GM19324 (cell line): Measurements from ENCODE around the gene DBR1.

ENCODE experiments used
- ATAC-seq: cut with Tn5 transposase; IDR thresholded peaks from one replicate; pipeline ENCODE4 v1.9.1; 2021; ENCODE audit warnings: mild to moderate bottlenecking, moderate library complexity; ENCODE audit not compliant: unreplicated experiment, low FRiP score

The DBR1 gene, protein sequence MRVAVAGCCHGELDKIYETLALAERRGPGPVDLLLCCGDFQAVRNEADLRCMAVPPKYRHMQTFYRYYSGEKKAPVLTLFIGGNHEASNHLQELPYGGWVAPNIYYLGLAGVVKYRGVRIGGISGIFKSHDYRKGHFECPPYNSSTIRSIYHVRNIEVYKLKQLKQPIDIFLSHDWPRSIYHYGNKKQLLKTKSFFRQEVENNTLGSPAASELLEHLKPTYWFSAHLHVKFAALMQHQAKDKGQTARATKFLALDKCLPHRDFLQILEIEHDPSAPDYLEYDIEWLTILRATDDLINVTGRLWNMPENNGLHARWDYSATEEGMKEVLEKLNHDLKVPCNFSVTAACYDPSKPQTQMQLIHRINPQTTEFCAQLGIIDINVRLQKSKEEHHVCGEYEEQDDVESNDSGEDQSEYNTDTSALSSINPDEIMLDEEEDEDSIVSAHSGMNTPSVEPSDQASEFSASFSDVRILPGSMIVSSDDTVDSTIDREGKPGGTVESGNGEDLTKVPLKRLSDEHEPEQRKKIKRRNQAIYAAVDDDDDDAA

DNA sequence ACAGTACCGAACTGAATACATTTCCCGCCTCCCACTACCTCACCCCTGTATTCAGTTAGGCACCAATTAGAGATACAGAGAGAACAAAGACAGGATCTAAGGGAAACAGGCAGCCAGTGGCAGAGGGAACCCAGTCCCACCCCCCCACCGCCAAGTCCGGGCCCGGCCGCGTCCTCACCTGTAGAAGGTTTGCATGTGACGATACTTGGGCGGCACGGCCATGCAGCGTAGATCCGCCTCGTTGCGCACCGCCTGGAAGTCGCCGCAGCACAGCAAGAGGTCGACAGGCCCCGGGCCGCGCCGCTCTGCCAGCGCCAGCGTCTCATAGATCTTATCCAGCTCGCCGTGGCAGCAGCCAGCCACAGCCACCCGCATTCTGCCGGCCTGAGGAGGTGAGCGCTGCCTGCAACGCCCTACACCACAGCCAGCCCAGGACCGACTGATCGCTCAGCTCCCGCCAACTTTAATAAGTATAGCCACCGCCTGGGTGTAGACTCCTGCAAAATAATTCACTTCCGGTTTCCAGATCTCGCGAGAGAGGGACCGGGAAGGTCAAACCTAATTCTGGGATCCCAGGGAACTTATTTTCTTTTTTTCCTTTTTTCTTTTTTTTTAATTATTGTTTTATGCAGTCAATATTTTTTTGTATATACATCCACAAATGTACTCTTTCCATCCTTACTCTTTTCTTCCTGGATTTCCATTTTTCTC, at the start of gene DBR1:
TSS of gene DBR1 (minus strand) at position 501 of the 711 bp plus-strand sequence. CDS start at position 375, 126 bp downstream.
- peak; percentile 95 for ATAC-seq

DNA sequence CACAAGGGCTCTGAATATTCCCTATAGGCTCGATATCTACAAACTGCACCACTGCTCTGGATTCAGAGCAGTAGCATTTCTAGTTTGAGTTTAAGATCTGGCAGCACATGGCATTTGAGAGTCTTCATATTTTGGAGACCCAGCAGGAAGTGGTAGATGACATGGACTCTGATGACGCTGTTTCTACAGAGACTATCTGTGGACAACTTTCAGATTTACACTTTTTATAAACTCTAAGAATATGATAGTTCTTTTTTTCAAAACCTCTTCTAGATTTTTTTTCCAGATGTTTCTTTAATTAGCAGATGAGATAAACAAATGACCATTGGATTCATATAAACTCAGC, 48.2 kb upstream of the DBR1 start:
- no peak for ATAC-seq

DNA sequence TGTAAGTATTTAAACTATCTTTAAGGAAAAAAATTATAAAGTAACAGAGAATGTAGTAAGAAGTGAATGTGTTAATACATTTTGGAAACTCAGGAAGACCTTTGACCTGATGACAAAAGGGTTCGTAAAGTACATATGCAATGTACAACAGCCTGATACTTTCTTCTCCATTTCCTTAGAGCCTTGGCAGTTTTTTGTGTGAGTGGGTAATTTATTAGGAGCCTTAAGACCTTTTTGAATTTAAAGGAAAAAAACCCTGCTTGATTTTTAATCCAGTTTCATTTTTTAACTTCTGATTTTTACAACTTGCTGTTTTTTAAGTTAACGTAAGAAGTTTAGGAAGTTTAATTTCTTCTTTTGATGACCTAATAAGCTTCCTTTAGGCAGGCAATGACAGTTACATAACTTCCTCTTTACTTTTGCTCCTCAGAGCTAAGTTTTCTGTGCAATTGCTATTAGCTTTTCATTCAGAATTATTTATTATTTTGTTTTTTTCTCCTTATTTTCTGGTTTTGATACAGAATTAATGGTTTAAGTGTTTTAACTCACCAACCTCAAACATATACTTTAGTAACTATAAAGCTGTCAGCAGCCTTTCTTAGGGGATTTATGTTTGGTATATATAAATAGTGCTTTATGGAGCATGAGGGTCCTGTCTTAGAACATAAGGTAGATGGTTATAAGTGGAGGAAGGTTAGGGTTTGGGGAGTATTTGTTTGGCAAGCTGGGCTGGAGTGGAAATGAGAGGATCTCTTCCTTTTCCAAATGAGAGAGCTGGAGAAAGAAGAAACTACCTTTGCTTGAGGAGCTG, 47.6 kb upstream of the DBR1 start:
- no peak for ATAC-seq

DNA sequence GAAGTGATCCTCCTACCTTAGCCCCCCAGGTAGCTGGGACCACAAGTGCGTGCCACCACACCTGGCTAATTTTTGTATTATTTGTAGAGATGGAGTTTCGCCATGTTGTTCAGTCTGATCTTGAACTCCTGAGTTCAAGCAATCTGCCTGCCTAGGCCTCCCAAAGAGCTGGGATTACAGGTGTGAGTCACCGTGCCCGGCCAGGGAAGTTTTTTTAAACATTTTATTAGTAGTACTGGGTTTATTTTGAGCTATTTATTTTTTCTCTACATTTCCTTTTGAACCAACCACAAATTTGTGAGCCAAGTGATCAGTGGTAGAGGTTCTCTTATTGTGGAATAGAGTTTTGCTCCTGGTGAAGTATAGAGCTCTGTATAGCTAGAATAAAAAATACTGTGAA, 46.1 kb upstream of the DBR1 start:
- no peak for ATAC-seq

DNA sequence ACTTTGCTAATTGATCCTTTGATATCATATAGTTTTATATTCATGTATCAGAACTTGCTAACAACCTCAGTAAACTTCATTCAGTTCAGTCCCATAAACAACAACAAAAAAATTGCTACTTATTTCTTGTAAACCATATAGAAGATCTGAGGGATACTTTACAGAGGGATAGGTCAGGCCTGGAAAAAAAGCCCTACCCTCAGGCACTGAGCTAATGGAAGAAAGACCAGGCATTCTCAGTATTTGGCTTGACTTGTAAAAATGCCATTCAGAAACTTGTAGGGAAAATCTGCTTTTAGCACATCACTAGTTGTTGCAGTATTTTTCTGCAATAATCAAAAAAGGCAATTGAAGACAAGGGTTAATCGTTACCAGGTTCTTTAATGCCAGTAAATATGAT, 45.5 kb upstream of the DBR1 start:
- no peak for ATAC-seq

DNA sequence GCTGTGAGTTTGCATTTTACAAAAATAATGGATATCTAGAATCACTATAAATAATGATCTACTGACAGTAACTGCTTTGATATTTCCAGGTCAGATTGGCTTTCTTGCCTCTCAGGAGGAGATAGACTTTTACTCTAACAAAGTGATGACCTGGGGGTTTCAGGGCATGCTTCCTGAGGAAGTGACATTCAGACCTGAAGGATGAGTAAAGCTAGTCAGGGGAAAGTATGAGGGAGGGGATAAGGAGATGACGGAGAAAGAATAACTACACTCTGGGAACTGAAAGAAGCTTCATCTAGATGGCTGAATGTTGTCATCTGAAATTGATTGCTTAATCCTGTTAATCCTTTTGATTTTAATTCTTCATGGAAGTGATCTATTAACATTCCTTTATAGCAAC, 44.5 kb upstream of the DBR1 start:
- no peak for ATAC-seq

DNA sequence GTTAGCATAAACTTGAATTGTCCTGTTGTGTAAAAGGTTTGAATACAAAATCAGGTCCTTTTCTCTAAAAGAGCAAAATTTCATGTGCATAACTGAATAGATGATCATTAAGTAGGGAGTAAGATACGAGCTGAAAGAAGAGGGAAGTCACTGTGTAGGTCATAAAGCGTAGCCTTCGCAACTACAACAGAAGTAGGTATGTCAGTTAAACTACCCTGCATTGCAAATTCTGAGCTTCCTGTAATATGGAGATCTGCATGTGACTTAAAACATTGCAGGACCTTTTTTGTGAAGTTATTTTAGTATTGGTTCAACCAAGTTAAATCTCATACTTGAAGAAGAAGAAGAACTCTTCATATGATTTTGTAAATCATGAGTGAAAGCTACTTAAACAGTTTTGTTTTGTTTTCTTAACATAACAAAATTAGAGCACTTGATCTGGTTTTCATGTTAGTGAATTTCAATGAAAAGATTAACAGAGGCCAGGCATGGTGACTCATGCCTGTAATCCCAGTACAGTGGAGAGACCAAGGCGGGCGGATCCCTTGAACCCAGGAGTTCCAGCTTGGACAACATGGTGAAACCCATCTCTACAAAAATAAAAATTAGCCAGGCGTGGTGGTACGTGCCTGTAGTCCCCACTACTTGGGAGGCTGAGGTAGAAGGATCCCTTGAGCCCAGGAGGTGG, 38.8 kb upstream of the DBR1 start:
- no peak for ATAC-seq

DNA sequence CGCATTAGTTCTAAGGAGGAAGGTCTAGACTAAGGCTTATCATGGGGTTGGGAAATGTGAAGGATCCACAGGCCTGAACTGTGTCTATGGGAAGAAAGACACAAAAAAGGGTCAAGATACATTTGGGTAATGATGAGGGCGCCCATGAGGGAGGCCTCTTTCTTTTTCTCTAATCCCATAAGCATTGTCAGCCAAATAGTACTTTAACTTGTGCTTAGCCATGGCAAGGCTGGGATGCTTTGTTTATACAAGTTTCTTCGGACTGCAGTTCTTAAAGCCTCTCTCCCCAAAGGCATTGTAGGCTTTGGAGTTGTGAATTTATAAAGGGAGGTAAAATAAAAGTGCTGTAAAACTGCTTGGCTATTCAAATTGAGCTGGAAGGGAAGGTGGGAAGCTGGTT, 35.8 kb upstream of the DBR1 start:
- no peak for ATAC-seq

DNA sequence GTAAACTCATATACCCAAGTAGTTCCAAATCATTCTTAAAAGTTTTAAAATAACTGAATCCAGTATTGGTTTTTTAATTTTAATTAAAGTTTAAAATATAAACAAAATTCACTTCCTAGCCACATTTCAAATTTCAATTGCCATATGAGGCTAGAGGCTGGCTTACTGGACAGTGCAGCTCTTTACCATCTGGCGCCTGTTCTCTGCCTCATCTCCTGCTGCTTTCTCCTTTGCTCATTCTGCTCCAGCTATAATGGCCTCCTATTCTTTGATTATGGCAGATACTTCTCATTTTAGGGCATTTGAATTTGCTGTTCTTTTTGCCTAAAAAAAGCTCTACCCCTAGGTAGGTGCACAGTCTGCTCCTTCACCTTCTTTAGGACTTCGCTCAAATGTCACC, 31.5 kb upstream of the DBR1 start:
- ATAC-seq: no peak

DNA sequence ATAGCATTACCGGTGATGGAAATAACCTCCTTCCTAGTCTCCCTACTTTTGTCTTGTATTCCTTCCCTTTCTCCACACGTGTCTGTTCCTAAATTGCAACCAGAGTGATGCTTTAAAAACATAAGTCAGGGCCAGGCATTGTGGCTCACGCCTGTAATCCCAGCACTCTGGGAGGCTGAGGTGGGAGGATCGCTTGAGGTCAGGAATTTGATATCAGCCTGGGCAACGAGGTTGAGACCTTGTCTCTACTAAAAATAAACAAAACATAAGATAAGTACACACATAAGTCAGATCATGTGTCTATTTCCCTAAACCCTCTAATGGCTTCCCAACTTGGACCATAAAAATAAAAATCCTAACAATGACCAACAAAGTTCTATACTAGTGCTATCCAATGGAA, 30.8 kb upstream of the DBR1 start:
- no peak for ATAC-seq

DNA sequence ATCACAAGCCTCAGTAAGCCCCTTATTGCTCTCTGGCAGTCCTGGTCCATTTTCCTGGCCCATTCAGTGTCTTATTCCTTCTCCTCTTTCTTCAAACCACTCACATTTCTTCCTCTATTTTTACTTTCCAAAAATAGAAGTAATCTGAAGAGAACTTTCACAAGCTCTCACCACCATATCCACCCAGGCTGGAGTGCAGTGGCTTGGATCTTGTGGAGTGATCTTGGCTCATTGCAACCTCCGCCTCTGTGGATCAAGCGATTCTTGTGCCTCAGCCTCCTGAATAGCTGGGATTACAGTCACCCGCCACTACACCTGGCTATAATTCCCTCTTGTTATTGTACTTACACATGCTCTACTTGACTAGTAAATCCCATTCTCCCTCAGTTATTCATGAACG, 29.2 kb upstream of the DBR1 start:
- ATAC-seq: no peak

DNA sequence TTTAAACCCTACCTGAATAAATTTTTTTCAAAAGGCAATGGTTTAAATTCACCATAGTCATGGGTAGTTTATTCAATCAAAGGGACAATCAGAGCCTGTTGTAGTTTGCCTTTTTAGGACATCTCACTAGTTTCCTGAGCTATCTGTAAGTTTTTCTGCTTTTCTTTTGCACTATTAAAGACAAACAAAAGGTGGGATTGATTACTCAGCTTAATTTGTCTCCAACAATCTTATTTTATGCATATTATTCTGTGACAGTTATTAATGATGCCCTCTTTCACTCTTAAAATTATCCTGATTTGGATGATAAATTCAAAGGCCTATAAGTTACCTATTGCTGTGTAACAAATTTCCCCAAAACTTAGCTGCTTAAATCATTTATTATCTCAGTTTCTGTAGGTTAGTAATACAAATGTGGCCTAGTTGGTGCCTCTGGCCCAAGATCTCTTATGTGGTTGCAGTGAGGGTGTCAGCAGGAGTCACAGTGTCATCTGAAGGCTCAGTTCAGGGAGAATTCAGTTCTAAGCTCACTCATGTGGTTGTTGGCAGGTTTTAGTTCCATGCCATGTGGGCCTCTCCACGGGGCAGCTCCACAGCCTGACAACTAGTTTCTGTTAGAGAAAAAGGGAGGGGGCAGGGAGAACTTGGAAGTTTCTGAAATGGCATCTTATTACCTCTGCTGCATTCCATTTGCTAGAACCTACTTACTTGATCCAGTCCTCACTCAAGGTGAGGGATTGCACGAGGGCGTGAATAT, 28.4 kb upstream of the DBR1 start:
- no peak for ATAC-seq

DNA sequence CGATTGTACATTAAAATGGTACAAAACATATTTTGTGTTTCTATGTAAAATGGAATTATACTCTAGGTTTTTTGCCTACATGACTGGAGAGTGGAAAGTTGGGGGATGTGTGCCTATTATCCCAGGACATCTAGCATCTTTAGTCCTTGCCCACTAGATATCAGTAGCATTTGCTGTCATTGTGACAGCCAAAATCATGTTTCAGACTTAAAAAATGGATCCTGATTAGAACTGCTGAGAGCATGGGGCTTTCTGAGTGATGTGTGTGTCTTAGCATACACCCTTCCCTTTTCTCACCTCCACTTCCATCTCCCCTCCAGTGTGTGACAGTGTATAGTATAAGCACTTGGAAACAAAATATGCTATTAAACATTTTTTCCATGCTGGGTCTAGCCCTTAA, 25.7 kb upstream of the DBR1 start:
- ATAC-seq: no peak

DNA sequence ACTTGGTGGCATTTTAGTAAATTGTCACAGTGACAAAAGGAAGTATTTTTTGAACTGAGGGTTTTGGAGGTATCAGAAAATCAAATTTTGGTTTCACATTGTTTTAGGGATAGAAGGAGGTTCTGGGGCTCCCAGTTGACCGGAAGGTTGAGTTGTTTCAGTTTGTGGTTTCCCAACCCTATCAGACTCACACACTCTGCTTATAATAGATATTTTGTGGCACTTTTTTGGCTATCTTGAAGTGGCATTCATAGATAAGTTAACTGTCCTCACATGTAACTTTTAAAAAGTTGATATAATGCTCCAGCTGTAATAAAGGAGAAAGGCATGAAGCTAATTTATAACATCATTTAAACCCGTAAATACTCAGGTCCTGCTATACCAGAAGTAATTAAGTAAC, 25.1 kb upstream of the DBR1 start:
- no peak for ATAC-seq

DNA sequence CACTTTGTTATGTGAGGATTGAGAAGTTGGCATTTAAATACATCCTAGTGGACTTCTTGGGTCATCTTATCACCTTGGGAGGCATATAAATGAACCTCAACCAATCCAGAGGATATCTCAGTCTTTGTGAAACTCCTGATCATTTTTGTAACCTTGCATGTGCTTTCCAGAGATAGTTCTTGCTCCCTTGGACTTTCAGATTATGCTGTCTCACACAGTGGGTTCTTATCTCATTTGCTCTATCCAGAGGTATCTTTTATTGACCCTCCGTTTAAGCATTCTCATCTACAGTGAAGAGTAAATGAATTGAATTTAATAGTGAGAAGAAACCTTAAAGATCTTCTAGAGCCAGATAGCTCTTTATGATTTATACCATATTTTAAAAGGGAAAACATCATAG, 22.8 kb upstream of the DBR1 start:
- no peak for ATAC-seq

DNA sequence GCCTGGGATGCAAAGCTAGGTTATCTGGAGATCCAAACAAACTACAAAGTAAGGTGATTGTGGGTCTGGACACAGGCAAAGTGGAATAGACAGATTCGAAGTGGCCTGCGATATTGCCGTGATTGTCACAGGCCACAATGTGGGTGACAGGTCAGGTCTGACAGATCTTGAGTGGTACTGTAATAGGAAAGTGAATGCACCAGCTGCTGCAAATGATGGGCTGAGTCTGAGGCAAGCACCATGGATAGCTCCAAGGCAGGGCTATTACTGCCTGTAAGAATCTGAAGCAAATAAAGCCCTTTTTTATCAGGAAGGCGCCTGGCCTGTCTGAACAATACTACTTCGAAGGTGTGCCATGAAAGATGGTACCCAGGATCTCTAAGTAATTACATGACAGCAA, 22.3 kb upstream of the DBR1 start:
- ATAC-seq: no peak

DNA sequence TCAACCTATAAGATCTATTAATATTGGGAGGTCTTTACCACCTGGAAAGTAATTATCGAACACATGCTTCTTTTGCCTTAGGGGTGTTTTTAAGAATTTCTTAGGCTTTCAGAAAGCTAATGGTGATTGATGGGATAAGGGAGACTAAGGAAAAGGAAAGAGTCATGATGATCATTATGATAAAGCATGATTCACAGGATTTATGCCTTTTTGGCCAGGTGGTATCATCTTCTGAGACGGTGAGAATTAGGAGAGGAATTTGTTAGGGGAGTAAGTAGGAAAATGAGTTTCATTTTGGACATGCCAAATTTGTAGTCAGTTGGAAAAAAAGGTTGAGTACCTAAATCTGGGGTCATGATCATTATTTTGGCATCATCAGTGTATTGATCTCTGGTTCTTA, 21.3 kb upstream of the DBR1 start:
- no peak for ATAC-seq

DNA sequence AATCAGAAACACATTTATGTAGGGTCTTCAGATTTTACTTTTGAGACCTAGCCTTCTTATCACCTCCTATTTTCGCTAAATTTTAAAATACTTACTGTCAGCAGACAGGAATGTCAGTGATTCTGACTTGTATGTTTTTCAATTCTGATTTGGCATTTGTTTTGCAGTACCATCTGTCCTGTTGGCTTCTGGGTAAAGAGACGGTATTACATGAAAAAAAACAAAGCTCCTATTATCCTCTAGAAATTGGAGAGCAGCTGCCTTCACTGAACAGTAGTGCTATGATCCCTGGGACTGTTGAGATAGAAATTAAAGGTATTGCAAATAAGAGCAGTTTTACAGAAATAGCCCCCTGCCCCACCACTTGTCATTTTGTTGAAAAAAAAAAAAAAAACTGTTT, 20.8 kb upstream of the DBR1 start:
- no peak for ATAC-seq

DNA sequence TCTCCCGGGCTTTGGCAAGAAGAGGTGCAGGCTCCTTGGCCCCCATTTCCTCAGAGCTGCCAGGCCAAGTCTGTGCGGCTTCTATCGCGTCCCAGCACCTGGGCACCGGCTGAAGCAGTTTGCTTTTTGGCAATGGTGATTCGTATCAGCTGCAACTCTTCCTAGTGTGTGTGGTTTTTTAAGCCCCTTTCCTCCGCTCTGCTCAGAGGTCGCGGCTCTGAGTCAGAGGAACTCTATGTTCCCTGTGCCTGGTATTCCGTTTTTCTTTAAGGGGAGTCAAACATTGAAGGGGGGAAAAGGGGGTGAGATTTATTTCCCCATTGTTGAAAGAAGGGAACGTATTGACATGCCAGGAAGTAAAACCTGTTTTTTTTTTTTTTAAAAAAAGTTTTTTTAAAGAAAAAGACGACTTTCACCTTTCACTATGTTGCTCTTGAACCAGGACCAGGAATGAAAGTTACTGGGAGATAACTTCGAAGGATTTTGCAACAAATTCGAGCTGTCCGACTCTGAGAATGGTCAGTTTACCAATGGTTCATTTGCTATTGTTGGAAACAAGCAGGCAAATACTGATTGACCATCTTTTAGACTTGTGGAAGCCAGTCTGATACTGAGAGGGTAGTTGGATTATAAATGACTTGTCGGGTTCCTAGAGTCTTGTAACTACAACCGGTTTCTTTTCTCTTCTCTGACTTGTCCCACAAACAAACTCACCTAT, 13.5 kb upstream of the DBR1 start:
- ATAC-seq: peak; percentile 6
